Measurements from ENCODE around the gene EXOC3L2. TPM values are rescaled to one million over a fixed set of nuclear protein-coding genes. Genes with fewer than 3 reads are reported as not detected.

Gene EXOC3L2
- total RNA-seq, 1 experiment from 2014 or later, result not detected

DNA sequence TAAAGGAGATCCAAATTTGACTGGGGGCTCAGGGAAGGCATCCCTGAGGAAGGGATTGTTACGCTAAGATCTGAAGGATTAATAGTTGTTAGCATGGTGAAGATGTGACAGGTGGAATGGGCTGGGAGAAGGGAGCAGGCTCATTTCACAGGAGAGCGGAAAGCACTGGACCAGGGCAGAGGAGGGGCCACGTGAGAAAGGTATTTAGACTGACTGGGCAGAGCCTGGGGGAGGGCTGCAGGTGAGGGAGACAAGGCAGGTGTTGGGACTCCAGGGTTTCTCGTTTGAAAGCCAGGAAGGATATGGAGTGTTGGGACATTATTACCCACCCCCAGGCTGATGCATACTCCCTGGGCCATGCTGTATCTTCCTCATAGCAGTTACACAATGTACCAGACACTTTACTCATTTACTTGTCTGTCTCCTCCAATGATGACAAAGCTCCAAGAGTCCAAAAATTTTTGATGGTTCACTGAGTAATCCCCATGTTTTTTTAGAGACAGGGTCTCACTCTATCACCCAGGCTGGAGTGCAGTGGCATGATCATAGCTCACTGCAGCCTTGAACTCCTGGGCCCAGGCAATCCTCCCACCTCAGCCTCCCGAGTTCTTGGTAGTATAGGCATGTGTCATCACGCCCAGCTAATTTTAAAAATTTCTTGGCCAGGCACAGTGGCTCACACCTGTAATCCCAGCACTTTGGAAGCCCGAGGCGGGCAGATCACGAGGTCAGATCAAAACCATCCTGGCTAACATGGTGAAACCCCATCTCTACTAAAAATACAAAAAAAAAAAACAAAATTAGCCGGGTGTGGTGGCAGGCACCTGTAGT is 69.5 kb downstream of the EXOC3L2 start:
- Histone ChIP-seq H3K79me2 (ENCODE audit: insufficient read depth, low read length) (peaks cover 10% of the 10 kb centered on the region), H3K9ac (ENCODE audit: low read length) (no peak overlapping the region), H4K20me1 (ENCODE audit: insufficient read depth) (no peaks in the 10 kb centered on the region), H3K36me3 (ENCODE audit: control insufficient read depth in 1 of 2, insufficient read depth in 2 of 2, low read length in 2 of 2) (no peaks in the 10 kb centered on the region), H3K27ac (ENCODE audit: low read depth, low read length) (no peak overlapping the region), H3K9me2 (ENCODE audit: insufficient read depth) (no peaks in the 10 kb centered on the region), H3K4me1 (ENCODE audit: control insufficient read depth in 1 of 2, insufficient read depth in 2 of 2, low read length in 2 of 2) (peaks cover 4 to 23% of the 10 kb centered on the region in 2 experiments; a peak in 2 of 4 replicates), H3K4me3 (replicated peaks in 1 of 2; ENCODE audit: low read depth in 1 of 2, low read length in 2 of 2) (no peak overlapping the region), H2AFZ (ENCODE audit: low read depth, low read length, poor library complexity, severe bottlenecking) (no peak overlapping the region), H3K4me2 (ENCODE audit: low read length) (no peak overlapping the region), H3K27me3 (ENCODE audit: insufficient read depth, low read length) (no peaks in the 10 kb centered on the region), H3K9me3 (ENCODE audit: control insufficient read depth in 1 of 2, insufficient read depth in 1 of 2, low read depth in 1 of 2, low read length in 2 of 2) (no peaks in the 10 kb centered on the region)
- intact Hi-C loops (cut with micrococcal nuclease), result loop anchor here (10.0 kb wide), 1 partner anchor 81 kb away; the partner anchor contains the start of gene PPP1R37
- POLR2A ChIA-PET, result no interaction called here
- DNase-seq (ENCODE audit: low read depth, low spot score) (no peak), ATAC-seq (no peak)
- CTCF ChIA-PET, result no interaction called here
- no TSS peak for BruUV-seq (replicated peaks)
- RAD21 ChIA-PET (ENCODE audit: low non-redundant PET in 1 of 2, low total read pairs in 2 of 2, uncharacterized antibody in 2 of 2, unreplicated experiment in 2 of 2), result interaction anchor here in 1 of 2 experiments (0.7 kb wide), 1 partner anchor 30 kb away, joined by 3 read pairs; no protein-coding TSS in a partner anchor
- TF ChIP-seq EZH2phosphoT487 (IDR thresholded peaks at IDR 0.05; ENCODE audit: borderline replicate concordance) (no peak), SP1 (IDR thresholded peaks at IDR 0.05; ENCODE audit: low read depth) (no peak)

DNA sequence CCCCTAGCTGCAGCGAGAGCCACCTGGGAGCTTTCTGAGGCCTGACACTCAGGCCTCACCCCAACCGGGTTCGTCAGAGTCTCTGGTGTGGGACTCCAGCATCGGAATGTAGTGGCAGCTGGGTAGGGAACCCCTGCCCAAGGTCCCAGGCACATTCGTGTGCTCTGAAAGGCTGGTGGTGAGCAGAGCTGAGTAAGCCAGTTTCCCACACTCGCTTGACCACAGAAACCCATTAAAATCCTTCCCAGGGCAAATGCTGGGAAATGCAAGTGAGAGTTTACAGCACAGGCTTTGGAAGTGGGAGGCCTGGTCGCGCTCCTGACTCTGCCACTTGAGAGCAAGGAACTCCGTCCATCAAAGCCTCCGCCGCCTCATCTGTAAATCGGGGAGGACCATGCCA is 71.4 kb downstream of the EXOC3L2 start:
- BruUV-seq (replicated peaks), result no TSS peak
- Histone ChIP-seq H3K36me3 (ENCODE audit: control insufficient read depth in 1 of 2, insufficient read depth in 2 of 2, low read length in 2 of 2) (no peaks in the 10 kb centered on the region), H3K9me3 (ENCODE audit: control insufficient read depth in 1 of 2, insufficient read depth in 1 of 2, low read depth in 1 of 2, low read length in 2 of 2) (no peaks in the 10 kb centered on the region), H3K79me2 (ENCODE audit: insufficient read depth, low read length) (no peaks in the 10 kb centered on the region), H3K4me1 (ENCODE audit: control insufficient read depth in 1 of 2, insufficient read depth in 2 of 2, low read length in 2 of 2) (peaks cover 4 to 21% of the 10 kb centered on the region in 2 experiments; a peak in 1 of 4 replicates), H3K4me2 (ENCODE audit: low read length) (no peak overlapping the region), H3K9ac (ENCODE audit: low read length) (no peak overlapping the region), H2AFZ (ENCODE audit: low read depth, low read length, poor library complexity, severe bottlenecking) (no peak overlapping the region), H3K27ac (ENCODE audit: low read depth, low read length) (no peak overlapping the region), H4K20me1 (ENCODE audit: insufficient read depth) (no peaks in the 10 kb centered on the region), H3K27me3 (ENCODE audit: insufficient read depth, low read length) (no peaks in the 10 kb centered on the region), H3K9me2 (ENCODE audit: insufficient read depth) (no peaks in the 10 kb centered on the region), H3K4me3 (replicated peaks in 1 of 2; ENCODE audit: low read depth in 1 of 2, low read length in 2 of 2) (no peak overlapping the region)
- TF ChIP-seq EGR1 (IDR thresholded peaks at IDR 0.05; ENCODE audit: low read depth) (no peak), SP1 (IDR thresholded peaks at IDR 0.05; ENCODE audit: low read depth) (no peak), ZNF274 (IDR thresholded peaks at IDR 0.05; ENCODE audit: low read depth, low read length) (no peak), CBX3 (IDR thresholded peaks at IDR 0.05; ENCODE audit: low read depth) (no peak), POLR2A (IDR thresholded peaks at IDR 0.05; ENCODE audit: borderline replicate concordance, extremely low read depth, insufficient read depth, insufficient read length) (no peak), ELF1 (IDR thresholded peaks at IDR 0.05; ENCODE audit: borderline replicate concordance, low read depth) (no peak), JUND (IDR thresholded peaks at IDR 0.05) (no peak), SRF (IDR thresholded peaks at IDR 0.05; ENCODE audit: low read depth) (no peak), SIN3A (IDR thresholded peaks at IDR 0.05; ENCODE audit: low read depth) (no peak), YY1 (IDR thresholded peaks at IDR 0.05; ENCODE audit: extremely low read depth, insufficient replicate concordance, low read depth, low read length) (no peak), FOSL1 (IDR thresholded peaks at IDR 0.05; ENCODE audit: low read depth) (no peak), ATF3 (IDR thresholded peaks at IDR 0.05) (no peak)
- TF ChIP-seq, protein P1, sequence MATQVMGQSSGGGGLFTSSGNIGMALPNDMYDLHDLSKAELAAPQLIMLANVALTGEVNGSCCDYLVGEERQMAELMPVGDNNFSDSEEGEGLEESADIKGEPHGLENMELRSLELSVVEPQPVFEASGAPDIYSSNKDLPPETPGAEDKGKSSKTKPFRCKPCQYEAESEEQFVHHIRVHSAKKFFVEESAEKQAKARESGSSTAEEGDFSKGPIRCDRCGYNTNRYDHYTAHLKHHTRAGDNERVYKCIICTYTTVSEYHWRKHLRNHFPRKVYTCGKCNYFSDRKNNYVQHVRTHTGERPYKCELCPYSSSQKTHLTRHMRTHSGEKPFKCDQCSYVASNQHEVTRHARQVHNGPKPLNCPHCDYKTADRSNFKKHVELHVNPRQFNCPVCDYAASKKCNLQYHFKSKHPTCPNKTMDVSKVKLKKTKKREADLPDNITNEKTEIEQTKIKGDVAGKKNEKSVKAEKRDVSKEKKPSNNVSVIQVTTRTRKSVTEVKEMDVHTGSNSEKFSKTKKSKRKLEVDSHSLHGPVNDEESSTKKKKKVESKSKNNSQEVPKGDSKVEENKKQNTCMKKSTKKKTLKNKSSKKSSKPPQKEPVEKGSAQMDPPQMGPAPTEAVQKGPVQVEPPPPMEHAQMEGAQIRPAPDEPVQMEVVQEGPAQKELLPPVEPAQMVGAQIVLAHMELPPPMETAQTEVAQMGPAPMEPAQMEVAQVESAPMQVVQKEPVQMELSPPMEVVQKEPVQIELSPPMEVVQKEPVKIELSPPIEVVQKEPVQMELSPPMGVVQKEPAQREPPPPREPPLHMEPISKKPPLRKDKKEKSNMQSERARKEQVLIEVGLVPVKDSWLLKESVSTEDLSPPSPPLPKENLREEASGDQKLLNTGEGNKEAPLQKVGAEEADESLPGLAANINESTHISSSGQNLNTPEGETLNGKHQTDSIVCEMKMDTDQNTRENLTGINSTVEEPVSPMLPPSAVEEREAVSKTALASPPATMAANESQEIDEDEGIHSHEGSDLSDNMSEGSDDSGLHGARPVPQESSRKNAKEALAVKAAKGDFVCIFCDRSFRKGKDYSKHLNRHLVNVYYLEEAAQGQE (IDR thresholded peaks at IDR 0.05; ENCODE audit: low read depth), result no peak
- TF ChIP-seq, protein P2, sequence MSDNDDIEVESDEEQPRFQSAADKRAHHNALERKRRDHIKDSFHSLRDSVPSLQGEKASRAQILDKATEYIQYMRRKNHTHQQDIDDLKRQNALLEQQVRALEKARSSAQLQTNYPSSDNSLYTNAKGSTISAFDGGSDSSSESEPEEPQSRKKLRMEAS (IDR thresholded peaks at IDR 0.05), result no peak
- intact Hi-C loops (cut with micrococcal nuclease), result loop anchor here (10.0 kb wide), 1 partner anchor 79 kb away; the partner anchor contains the start of gene PPP1R37
- RAD21 ChIA-PET (ENCODE audit: low non-redundant PET in 1 of 2, low total read pairs in 2 of 2, uncharacterized antibody in 2 of 2, unreplicated experiment in 2 of 2), result no interaction called here
- DNase-seq (ENCODE audit: low read depth, low spot score), result no peak
- ATAC-seq, result no peak
- CTCF ChIA-PET, result no interaction called here
- POLR2A ChIA-PET, result no interaction called here

Measured in HCT116 (cell line).